Upper lobe of left lung (tissue), 6 donors: ENCODE measurements around the gene LRP1-AS. TPM values are rescaled to one million over a fixed set of nuclear protein-coding genes. Genes with fewer than 3 reads are reported as not detected.
A peak's percentile ranks its signal among the peaks of the same experiment; 100 is the strongest.

Experiments used
- ATAC-seq, 2 donors: fragments of 200-7000 bp; cut with Tn5 transposase; one replicate each; pipeline ENCODE4 v1.9.1; 2022; ENCODE audit warnings: mild to moderate bottlenecking in 2 of 2, moderate library complexity in 2 of 2; ENCODE audit not compliant: low FRiP score in 2 of 2
- DNase-seq, 2 donors: peaks; one replicate each; pipeline ENCODE4 v3.0.0-alpha.2; 2019 to 2020
- H3K27ac ChIP-seq, 4 donors: fragments of 200-600 bp; sonication (generic); one replicate each; pipeline ENCODE4 v1.5.1; 2016 to 2019
- H3K27me3 ChIP-seq, 4 donors: fragments of 200-600 bp; sonication (generic); one replicate each; pipeline ENCODE4 v1.5.1; 2017 to 2019
- H3K36me3 ChIP-seq, 4 donors: fragments of 200-600 bp; sonication (generic); one replicate each; pipeline ENCODE4 v1.5.1; 2016 to 2019
- H3K4me1 ChIP-seq, 4 donors: fragments of 200-600 bp; sonication (generic); one replicate each; pipeline ENCODE4 v1.5.1; 2018 to 2019
- H3K4me3 ChIP-seq, 4 donors: fragments of 200-600 bp; sonication (generic); one replicate each; pipeline ENCODE4 v1.5.1; 2017 to 2019; ENCODE audit warnings: mild to moderate bottlenecking in 2 of 4, moderate library complexity in 1 of 4
- H3K9me3 ChIP-seq, 4 donors: fragments of 200-600 bp; sonication (generic); one replicate each; pipeline ENCODE4 v1.5.1; 2018 to 2019
- EP300 ChIP-seq, 4 donors: sonication (generic); formaldehyde crosslinking; IDR thresholded peaks; one replicate each; pipeline ENCODE4 v1.5.1; 2017; ENCODE audit warnings: antibody characterized with exemption in 4 of 4, control low read depth in 2 of 4
- POLR2A ChIP-seq, 4 donors: fragments of 450-650 bp; IDR thresholded peaks; one replicate each; pipeline ENCODE4 v1.5.1; 2016 to 2017; ENCODE audit warnings: antibody characterized with exemption in 4 of 4, mild to moderate bottlenecking in 2 of 4
- POLR2AphosphoS5 ChIP-seq, 2 donors: sonication (generic); formaldehyde crosslinking; IDR thresholded peaks; one replicate each; pipeline ENCODE4 v1.5.1; 2017; ENCODE audit warnings: antibody characterized with exemption in 2 of 2
- WGBS, 2 donors: methylation state at CpG; one replicate each; pipeline ENCODE4 v1.1.5; 2017 to 2018; 5-methylcytosine and 5-hydroxymethylcytosine counted together
- total RNA-seq, 6 donors: library from RNA; depleted of rRNA in 4 of 6; stranded (reverse); fragments of >200 nt in 4 of 6; gene quantifications; one replicate each; pipeline versions ENCODE4 v1.1.0 to v1.2.1, GENCODE V29; 2016 to 2021
- TF ChIP-seq, protein P1 (sequence below), 6 experiments: fragments of 450-650 bp in 4 of 6; fragments of 200-600 bp in 2 of 6; sonication (generic) in 2 of 6; IDR thresholded peaks; one replicate each; pipeline ENCODE4 v1.5.1; 2016 to 2019; ENCODE audit warnings: antibody characterized with exemption in 6 of 6
- donor health status: DM: no; HTN: no; CAD: no; lungs with moderate emphysema.
- donor health status: DM: no; HTN: yes; CAD: no; lungs with severe emphysema.

LRP1-AS gene
- total RNA-seq, 6 donors from 2014 or later: not detected

DNA sequence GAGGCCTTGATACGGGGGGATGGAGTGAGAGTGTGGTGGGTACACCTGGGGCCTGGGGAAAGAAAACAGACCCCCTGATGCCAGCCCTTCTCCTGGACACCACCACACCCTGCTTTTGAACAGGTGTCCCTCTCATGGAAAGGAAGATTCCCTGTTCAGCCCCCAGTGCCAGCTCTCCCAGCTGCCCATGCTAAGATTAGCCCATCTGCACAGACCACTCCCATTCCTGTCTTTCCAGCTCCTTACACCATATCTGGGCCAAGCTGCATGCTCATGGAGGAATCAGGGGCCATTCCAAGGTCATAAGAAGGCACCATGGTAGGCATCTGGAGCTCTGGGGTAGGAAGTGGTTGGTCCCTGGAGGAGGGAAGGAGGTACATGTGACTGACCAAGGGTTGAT lies 48.9 kb downstream of the LRP1-AS start:
- Histone ChIP-seq H3K27me3 (no peaks in the 10 kb centered on the region), H3K27ac (peak overlapping the region; percentile 1 to 44 (median 20)), H3K4me3 (no peak overlapping the region), H3K4me1 (peaks cover 10 to 22% (median 12%) of the 10 kb centered on the region in 4 donors), H3K36me3 (peaks cover 16 to 88% (median 66%) of the 10 kb centered on the region in 4 donors), H3K9me3 (no peaks in the 10 kb centered on the region)
- ATAC-seq (no peak), DNase-seq (no peak)
- 86 to 92% methylated on average over 1 of the region's 1 CpG for WGBS, 2 donors
- TF ChIP-seq, protein P1, sequence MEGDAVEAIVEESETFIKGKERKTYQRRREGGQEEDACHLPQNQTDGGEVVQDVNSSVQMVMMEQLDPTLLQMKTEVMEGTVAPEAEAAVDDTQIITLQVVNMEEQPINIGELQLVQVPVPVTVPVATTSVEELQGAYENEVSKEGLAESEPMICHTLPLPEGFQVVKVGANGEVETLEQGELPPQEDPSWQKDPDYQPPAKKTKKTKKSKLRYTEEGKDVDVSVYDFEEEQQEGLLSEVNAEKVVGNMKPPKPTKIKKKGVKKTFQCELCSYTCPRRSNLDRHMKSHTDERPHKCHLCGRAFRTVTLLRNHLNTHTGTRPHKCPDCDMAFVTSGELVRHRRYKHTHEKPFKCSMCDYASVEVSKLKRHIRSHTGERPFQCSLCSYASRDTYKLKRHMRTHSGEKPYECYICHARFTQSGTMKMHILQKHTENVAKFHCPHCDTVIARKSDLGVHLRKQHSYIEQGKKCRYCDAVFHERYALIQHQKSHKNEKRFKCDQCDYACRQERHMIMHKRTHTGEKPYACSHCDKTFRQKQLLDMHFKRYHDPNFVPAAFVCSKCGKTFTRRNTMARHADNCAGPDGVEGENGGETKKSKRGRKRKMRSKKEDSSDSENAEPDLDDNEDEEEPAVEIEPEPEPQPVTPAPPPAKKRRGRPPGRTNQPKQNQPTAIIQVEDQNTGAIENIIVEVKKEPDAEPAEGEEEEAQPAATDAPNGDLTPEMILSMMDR (IDR thresholded peaks at IDR 0.05): no peak
- TF ChIP-seq POLR2A (IDR thresholded peaks at IDR 0.05): no peak
- no peak for TF ChIP-seq POLR2AphosphoS5 (IDR thresholded peaks at IDR 0.05)
- TF ChIP-seq EP300 (IDR thresholded peaks at IDR 0.05): no peak

DNA sequence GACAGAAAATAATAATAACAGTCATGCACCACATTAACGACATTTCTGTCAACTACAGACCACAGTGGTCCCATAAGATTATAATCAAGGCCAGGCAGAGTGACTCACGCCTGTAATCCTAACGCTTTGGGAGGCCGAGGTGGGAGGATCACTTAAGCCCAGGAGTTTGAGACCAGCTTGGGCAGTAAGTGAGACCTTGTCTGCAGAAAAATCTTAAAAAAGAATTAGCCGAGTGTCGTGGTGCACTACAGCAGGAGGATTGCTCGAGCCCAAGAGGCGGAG lies 49.9 kb downstream of the LRP1-AS start:
- no peak for DNase-seq
- 94 to 97% methylated on average over 8 of the region's 8 CpGs for WGBS, 2 donors
- H3K36me3 ChIP-seq: peaks cover 19 to 92% (median 72%) of the 10 kb centered on the region in 4 donors
- H3K27me3 ChIP-seq: no peaks in the 10 kb centered on the region
- H3K9me3 ChIP-seq: no peaks in the 10 kb centered on the region
- H3K27ac ChIP-seq: no peak overlapping the region
- TF ChIP-seq, protein P1 (IDR thresholded peaks at IDR 0.05): no peak
- no peak for ATAC-seq
- H3K4me3 ChIP-seq: no peak overlapping the region
- H3K4me1 ChIP-seq: peaks cover 20 to 30% (median 22%) of the 10 kb centered on the region in 4 donors

DNA sequence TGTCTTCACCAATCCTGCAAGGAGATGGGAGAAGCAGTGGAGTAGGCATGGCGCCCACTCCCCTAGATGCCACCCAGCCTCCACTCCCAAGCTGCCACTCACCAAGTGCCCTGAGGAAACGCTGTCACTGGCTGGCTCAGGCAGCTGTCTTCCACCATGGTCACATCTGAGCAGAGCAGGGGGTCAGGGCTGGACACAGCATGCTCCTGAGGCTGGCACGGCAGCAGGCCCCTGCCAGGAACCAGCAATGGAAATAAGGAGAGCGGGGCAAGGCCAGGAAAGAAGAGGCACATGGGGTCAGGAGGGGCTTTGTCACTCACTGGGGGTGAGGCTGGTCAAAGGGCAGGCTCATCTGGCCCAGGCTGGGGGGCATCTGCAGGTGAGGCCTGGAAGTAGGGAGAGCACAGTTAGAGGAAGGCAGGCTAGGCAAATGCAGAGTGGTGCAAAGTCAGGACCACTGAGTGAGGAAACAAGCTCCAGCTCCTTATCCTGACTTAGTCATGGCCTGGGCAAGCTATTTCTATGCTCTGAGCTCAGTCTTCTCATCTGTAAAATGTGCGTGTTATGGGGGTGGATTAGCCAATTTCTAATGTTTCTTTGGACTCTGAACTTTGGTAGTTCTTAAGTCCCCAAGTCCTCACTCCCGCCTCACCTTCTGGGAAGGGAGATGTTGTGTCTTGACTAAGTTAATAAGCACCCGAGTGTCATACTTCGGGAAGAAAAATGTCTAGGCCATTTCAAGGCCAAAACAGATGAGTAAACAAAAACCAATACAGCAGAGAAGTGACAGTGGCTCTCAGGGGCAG lies 50.5 kb downstream of the LRP1-AS start:
- Histone ChIP-seq H3K4me3 (no peak overlapping the region), H3K36me3 (peaks cover 23 to 92% (median 72%) of the 10 kb centered on the region in 4 donors), H3K27ac (peak overlapping the region in 2 of 4 donors; percentile 10 to 97), H3K27me3 (no peaks in the 10 kb centered on the region), H3K4me1 (peaks cover 21 to 36% (median 26%) of the 10 kb centered on the region in 4 donors), H3K9me3 (no peaks in the 10 kb centered on the region)
- no peak for TF ChIP-seq POLR2AphosphoS5 (IDR thresholded peaks at IDR 0.05)
- no peak for TF ChIP-seq EP300 (IDR thresholded peaks at IDR 0.05)
- no peak for TF ChIP-seq POLR2A (IDR thresholded peaks at IDR 0.05)
- TF ChIP-seq, protein P1 (IDR thresholded peaks at IDR 0.05): no peak
- ATAC-seq (no peak), DNase-seq (no peak)
- 83 to 92% methylated on average over 6 to 8 of the region's 8 CpGs for WGBS, 2 donors

DNA sequence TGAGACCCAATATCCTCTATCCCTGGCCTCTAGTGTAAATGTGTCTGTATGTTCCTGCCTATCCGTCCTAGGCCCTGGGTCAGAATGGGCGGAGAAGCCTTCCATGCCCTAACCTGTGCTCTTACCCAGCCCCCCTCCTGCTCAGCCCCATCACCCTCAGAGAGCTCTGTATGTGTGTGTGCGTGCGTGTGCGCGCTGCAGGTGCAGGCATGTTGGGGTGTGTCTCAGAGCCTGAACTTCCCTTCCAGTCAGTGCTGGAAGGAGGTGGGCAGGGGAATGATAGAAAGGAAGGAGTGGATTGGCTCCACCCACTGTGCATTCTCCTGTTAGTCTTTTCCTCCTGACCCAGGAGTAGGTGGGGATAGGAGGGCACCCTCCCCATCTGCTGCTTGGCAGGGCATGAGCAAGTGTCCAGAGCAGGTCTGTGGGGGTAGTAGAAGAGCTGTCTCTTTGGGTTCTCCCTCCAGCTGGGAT lies 51.3 kb downstream of the LRP1-AS start:
- H3K9me3 ChIP-seq: no peaks in the 10 kb centered on the region
- 80 to 87% methylated on average over 6 of the region's 6 CpGs for WGBS, 2 donors
- no peak for TF ChIP-seq POLR2AphosphoS5 (IDR thresholded peaks at IDR 0.05)
- TF ChIP-seq EP300 (IDR thresholded peaks at IDR 0.05): no peak
- TF ChIP-seq, protein P1 (IDR thresholded peaks at IDR 0.05): no peak
- TF ChIP-seq POLR2A (IDR thresholded peaks at IDR 0.05): no peak
- H3K27ac ChIP-seq: peak overlapping the region in 2 of 4 donors; percentile 34 to 97
- H3K4me1 ChIP-seq: peaks cover 28 to 44% (median 34%) of the 10 kb centered on the region in 4 donors
- H3K27me3 ChIP-seq: no peaks in the 10 kb centered on the region
- DNase-seq (no peak), ATAC-seq (no peak)
- H3K4me3 ChIP-seq: no peak overlapping the region
- peaks cover 26 to 92% (median 77%) of the 10 kb centered on the region in 4 donors for H3K36me3 ChIP-seq

DNA sequence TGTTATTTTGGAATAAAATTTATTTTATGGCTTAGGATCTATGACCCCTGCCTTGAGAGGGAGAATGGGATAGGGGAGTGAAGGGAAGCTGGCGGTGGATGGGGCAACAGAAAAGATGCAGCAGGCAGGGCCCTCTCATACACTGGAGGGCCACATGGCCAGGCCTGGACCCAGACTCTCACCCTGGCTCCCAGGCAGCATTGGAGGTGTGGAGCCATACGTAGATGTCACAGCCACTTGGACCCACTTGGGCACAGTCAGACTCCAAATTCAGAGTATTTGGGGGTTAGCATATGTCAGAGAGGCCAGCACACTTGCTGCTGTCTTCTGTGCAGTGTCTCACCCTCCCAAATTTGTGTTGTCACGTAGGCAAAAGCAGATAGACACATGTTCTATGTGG lies 52.0 kb downstream of the LRP1-AS start:
- Histone ChIP-seq H3K27me3 (no peaks in the 10 kb centered on the region), H3K27ac (peak overlapping the region in 1 of 4 donors; percentile 97), H3K4me1 (peaks cover 35 to 51% (median 41%) of the 10 kb centered on the region in 4 donors), H3K9me3 (no peaks in the 10 kb centered on the region), H3K36me3 (peaks cover 26 to 92% (median 78%) of the 10 kb centered on the region in 4 donors), H3K4me3 (no peak overlapping the region)
- no peak for TF ChIP-seq EP300 (IDR thresholded peaks at IDR 0.05)
- TF ChIP-seq POLR2AphosphoS5 (IDR thresholded peaks at IDR 0.05): no peak
- TF ChIP-seq POLR2A (IDR thresholded peaks at IDR 0.05): no peak
- TF ChIP-seq, protein P1 (IDR thresholded peaks at IDR 0.05): no peak
- ATAC-seq (no peak), DNase-seq (no peak)
- 91 to 93% methylated on average over 3 of the region's 3 CpGs for WGBS, 2 donors
